ENCODE results near the gene LST1. TPM values are rescaled to one million over a fixed set of nuclear protein-coding genes. Genes with fewer than 3 reads are reported as not detected.

The LST1 gene
- total RNA-seq, 6 donors from 2014 or later: 7.7 to 132 (median 33.5) TPM

GRCh38 chr6:31572041-31572911, 13.8 kb upstream of the LST1 start, which contains the start of gene LTA:
TSS of gene LTA (plus strand) at chr6:31572289. CDS start at chr6:31572743, 454 bp downstream.
- Histone ChIP-seq H3K4me1 (peaks cover 0 to 4% (median 1%) of the 10 kb centered on the region in 4 donors), H3K36me3 (no peaks in the 10 kb centered on the region), H3K27me3 (no peaks in the 10 kb centered on the region), H3K9me3 (no peaks in the 10 kb centered on the region), H3K4me3 (peak within 1 kb of the TSS in 3 of 4 donors; percentile 7 to 22 (median 19)), H3K27ac (peak within 1 kb of the TSS in 2 of 4 donors; percentile 52 to 58)
- peak in 1 of 2 donors; percentile 77 for DNase-seq
- 82 to 86% methylated on average over 26 to 27 of the region's 27 CpGs for WGBS, 2 donors
- TF ChIP-seq POLR2AphosphoS5 (IDR thresholded peaks at IDR 0.05) (no peak), POLR2A (IDR thresholded peaks at IDR 0.05) (no peak), EP300 (IDR thresholded peaks at IDR 0.05) (no peak), CTCF (IDR thresholded peaks at IDR 0.05) (no peak)
- peak in 1 of 2 donors; percentile 15 for ATAC-seq (ENCODE audit: low FRiP score in 2 of 2)

GRCh38 chr6:31573239-31574105, 12.6 kb upstream of the LST1 start:
- Histone ChIP-seq H3K36me3 (no peaks in the 10 kb centered on the region), H3K4me1 (peaks cover 0 to 7% (median 0%) of the 10 kb centered on the region in 4 donors), H3K4me3 (no peak overlapping the region), H3K9me3 (no peaks in the 10 kb centered on the region), H3K27me3 (no peaks in the 10 kb centered on the region), H3K27ac (peak overlapping the region in 1 of 4 donors; percentile 6)
- 88 to 94% methylated on average over 9 of the region's 9 CpGs for WGBS, 2 donors
- ATAC-seq (ENCODE audit: low FRiP score in 2 of 2): no peak
- no peak for TF ChIP-seq POLR2A (IDR thresholded peaks at IDR 0.05)
- TF ChIP-seq POLR2AphosphoS5 (IDR thresholded peaks at IDR 0.05): no peak
- TF ChIP-seq EP300 (IDR thresholded peaks at IDR 0.05): no peak
- no peak for TF ChIP-seq CTCF (IDR thresholded peaks at IDR 0.05)
- no peak for DNase-seq

GRCh38 chr6:31574106-31575061, 11.7 kb upstream of the LST1 start:
- H3K27ac ChIP-seq: peak overlapping the region in 2 of 4 donors; percentile 8 to 81
- H3K27me3 ChIP-seq: no peaks in the 10 kb centered on the region
- DNase-seq: no peak
- H3K4me3 ChIP-seq: no peak overlapping the region
- H3K4me1 ChIP-seq: peaks cover 0 to 7% (median 0%) of the 10 kb centered on the region in 4 donors
- 83 to 87% methylated on average over 14 of the region's 14 CpGs for WGBS, 2 donors
- H3K36me3 ChIP-seq: no peaks in the 10 kb centered on the region
- no peaks in the 10 kb centered on the region for H3K9me3 ChIP-seq
- TF ChIP-seq POLR2AphosphoS5 (IDR thresholded peaks at IDR 0.05) (no peak), CTCF (IDR thresholded peaks at IDR 0.05) (no peak), EP300 (IDR thresholded peaks at IDR 0.05) (no peak)
- no peak for ATAC-seq (ENCODE audit: low FRiP score in 2 of 2)

- H3K4me1 ChIP-seq: peaks cover under 1 to 7% (median 2%) of the 10 kb centered on the region in 4 donors
- TF ChIP-seq POLR2A (IDR thresholded peaks at IDR 0.05) (peak in 1 of 4 donors; percentile 72), EP300 (IDR thresholded peaks at IDR 0.05) (no peak), POLR2AphosphoS5 (IDR thresholded peaks at IDR 0.05) (peak; percentile 34 to 73)
- peak within 1 kb of the TSS in 3 of 4 donors; percentile 35 to 53 (median 43) for H3K4me3 ChIP-seq
- H3K27ac ChIP-seq: peak within 1 kb of the TSS in 3 of 4 donors; percentile 40 to 81 (median 73)
- H3K27me3 ChIP-seq: no peaks in the 10 kb centered on the region
- H3K9me3 ChIP-seq: no peaks in the 10 kb centered on the region
- H3K36me3 ChIP-seq: no peaks in the 10 kb centered on the region
- 47 to 57% methylated on average over 13 to 19 of the region's 19 CpGs for WGBS, 2 donors
- peak in 1 of 2 donors; percentile 85 for ATAC-seq (ENCODE audit: low FRiP score in 2 of 2)
- DNase-seq: peak in 1 of 2 donors; percentile 62
Observed at GRCh38 chr6:31575335-31575901, 10.7 kb upstream of the LST1 start, which contains the start of gene TNF. TSS of gene TNF (plus strand) at chr6:31575565. CDS start at chr6:31575742, 177 bp downstream.

Measured in upper lobe of left lung (tissue), 6 donors.